NCI-H82 treated with DMSO at 0.1 percent for 48 hours (cell line): Measurements from ENCODE around the gene CELF2.

Source experiments
- DNase-seq: peaks from one replicate; lab custom pipeline; 2025; ENCODE audit not compliant: unreplicated experiment; lab: John Stamatoyannopoulos, UW

CELF2 gene

GRCh38 chr10:11215471-11215870 lies 197.8 kb downstream of the CELF2 start:
- no peak for DNase-seq

DNA sequence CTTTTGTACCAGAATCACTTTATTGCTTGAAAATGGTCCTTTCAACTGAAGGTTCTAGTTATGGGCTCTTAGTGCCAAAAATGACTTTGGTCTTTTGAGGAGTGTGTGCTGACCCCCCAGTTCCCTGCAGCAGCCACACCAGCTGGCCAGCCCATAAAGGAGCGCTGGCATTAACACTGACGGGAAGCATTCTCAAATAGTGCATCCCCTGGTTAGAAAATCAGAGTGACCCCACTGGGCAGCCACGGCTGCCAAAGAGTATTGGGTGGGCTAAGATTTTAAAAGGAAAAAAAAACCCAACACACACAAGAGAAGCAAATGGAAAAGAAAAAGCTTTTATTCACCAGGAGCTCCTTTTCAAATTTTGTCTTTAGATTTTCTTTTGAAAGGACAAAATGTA lies 199.8 kb downstream of the CELF2 start:
- no peak for DNase-seq

GRCh38 chr10:11218395-11218794 lies 200.7 kb downstream of the CELF2 start:
- DNase-seq = no peak

DNA sequence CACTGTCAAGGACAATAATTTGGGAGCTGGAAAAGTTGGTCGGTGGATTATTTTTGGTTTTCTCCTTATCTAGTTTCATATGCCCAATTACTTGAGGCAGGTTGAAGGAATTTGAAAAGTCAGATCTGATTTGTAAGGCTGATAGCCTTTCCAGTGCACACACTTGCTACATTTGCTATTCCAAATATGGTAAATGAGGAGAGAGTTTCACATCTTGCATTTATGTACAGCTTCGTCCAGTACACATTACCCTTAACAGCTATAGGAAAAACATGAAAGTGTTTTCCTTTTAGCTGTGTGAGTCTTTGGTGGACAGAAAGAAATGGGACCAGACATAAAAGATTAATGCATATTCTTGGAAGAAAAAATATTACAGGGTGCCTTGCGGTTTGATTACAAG lies 201.8 kb downstream of the CELF2 start:
- no peak for DNase-seq

DNA sequence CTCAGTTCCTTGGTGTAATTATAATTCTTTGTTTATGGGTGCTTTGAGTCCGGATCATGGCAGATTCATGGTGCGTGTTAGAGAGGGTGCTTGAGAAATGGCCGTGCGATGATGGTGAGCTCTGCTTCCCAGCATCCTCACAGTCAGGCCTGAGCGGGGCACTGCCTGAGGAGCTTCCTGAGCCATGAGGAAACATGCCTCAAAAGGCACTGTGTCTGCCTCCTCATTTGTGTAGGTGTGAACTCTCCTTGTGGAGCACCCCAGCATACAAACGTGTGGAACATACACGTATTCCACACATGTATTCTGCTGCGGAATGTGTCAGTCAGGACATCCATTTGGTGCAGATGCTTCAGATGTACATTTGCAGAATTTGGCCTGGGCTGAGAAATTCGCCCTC lies 205.4 kb downstream of the CELF2 start:
- DNase-seq = no peak

GRCh38 chr10:11223507-11224140 lies 206.0 kb downstream of the CELF2 start:
- DNase-seq = no peak

DNA sequence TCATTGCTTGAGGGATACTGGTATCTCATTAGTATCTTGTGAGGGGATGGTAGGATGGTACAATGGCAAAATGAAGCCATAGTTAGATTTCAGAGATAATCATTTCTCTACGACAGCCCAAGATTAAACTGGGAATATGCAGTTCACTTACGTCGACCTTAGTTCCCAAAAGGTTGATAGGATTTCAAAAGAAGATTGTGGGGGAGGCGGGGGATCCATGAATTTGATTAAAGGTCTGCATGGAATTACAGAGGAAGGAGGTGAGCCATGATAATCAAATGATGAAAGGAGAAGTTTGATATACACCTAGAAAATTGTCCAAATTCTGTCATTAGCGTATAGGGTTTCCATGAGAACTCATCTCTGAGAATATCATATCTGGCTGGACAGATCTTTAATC lies 206.6 kb downstream of the CELF2 start:
- no peak for DNase-seq

GRCh38 chr10:11224792-11225416 lies 207.2 kb downstream of the CELF2 start:
- no peak for DNase-seq

GRCh38 chr10:11225935-11226334 lies 208.3 kb downstream of the CELF2 start:
- no peak for DNase-seq

DNA sequence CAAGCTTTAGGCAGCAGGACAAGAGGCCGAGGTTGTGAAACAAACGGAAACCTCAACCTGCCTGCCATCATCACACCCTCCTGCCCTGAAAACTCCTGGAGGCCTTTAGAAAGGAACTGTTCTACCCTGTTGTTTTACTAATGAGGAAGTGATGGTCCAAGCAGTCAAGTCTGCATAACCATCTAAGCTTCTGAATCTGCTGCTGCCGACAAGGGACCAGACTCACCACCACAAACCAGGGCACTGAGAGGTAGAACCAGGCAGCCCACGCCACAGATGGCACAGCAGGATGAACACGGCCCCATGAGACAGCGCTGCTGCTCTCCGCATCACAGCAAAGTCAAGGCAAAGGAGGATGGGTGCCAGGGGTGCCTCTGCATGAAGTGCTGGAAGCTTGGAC lies 209.4 kb downstream of the CELF2 start:
- DNase-seq = no peak

- DNase-seq = no peak
These were observed 212.2 kb downstream of the CELF2 start for GRCh38 chr10:11229893-11230292.

GRCh38 chr10:11230498-11231167 lies 213.0 kb downstream of the CELF2 start:
- DNase-seq = no peak

DNA sequence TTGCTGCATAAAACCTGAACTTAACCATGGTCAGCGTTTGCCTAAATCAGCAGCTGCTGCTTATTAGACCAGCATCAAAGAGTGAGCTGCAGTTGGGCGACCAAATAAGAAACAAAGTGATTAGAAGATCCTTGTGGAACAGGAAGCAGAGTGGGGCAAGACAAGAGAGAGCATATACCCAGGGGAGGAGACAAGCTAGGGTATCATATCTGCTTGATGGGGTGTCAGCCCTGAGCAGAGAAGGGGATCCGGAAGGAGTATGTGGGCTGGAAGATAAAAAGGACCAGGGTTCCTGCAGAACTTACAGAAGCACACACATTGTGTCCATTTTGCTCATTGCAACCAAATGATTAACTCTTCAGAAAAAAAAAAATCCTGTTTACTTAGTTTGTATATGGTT lies 213.6 kb downstream of the CELF2 start:
- no peak for DNase-seq

GRCh38 chr10:11232222-11232961 lies 214.7 kb downstream of the CELF2 start:
- DNase-seq = no peak

- DNase-seq = no peak
These were observed 217.3 kb downstream of the CELF2 start for GRCh38 chr10:11234857-11235531.

GRCh38 chr10:11235771-11236170 lies 218.1 kb downstream of the CELF2 start:
- DNase-seq = no peak

GRCh38 chr10:11236234-11236633 lies 218.6 kb downstream of the CELF2 start:
- DNase-seq = no peak

DNA sequence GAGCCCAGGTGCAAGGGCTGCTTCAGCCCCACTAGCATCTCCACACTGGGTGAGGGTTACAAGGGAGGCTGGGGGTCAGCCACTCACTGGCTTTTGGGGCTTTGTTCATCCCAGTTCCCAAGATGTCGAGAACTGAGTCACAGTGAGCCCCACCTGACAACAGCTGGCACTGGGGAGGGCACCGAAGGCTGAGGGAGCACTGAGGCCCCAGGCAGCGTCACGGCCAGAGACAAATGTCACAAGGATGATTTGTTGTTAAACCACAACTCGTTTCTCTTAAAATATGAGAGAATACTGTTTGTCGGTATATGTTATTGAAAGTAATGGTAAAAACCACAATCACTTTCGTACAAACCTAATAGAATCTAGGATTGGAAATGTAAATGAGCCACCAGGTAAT lies 219.9 kb downstream of the CELF2 start:
- no peak for DNase-seq

- no peak for DNase-seq
These were observed 221.2 kb downstream of the CELF2 start for GRCh38 chr10:11238893-11239292.

GRCh38 chr10:11240641-11241040 lies 223.0 kb downstream of the CELF2 start:
- DNase-seq = no peak
